ENCODE measurements around the gene EXOSC9.
"Not testable (repeated sequence)": the region's sequence is repeated elsewhere in the genome, so short reads cannot be mapped to it uniquely, and the experiment has no call there.

The EXOSC9 gene, protein sequence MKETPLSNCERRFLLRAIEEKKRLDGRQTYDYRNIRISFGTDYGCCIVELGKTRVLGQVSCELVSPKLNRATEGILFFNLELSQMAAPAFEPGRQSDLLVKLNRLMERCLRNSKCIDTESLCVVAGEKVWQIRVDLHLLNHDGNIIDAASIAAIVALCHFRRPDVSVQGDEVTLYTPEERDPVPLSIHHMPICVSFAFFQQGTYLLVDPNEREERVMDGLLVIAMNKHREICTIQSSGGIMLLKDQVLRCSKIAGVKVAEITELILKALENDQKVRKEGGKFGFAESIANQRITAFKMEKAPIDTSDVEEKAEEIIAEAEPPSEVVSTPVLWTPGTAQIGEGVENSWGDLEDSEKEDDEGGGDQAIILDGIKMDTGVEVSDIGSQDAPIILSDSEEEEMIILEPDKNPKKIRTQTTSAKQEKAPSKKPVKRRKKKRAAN

DNA sequence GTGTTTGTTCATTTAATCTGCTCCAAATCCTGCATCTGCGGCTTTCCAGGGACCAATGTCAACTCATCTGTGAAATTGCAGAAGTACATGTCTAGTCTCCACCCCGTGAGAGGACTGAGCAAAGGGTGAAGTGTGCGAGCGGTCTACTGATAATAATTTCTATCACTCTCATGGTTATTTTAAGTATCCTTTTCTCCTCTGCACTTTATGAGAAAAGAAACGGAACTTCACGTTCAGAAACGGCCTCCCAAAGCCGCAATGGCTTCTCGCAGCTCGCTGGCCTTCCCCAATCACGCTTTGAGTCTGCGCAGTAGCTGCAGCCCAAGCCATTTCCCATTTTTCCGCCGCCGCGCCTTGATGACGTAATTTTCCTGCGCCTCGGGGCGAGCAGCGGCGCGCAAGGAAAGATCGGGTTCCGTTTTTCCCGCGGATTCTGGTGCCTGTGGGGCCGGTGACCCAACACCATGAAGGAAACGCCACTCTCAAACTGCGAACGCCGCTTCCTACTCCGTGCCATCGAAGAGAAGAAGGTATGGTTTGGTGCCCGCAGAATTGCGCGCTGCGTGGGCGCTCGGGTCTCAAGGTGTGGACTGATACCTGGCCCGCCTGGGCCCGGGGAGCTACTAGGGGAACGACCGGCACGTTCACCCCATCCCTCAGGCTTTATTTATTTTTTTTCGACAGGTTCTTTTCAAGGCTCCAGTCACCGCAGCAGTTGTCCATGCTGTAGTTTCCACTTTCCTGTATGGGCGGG, at the start of gene EXOSC9:
EXOSC9 (plus strand) TSS at position 363 of the 754 bp plus-strand sequence; CDS start at position 465, 102 bp downstream.
- peak; percentile 79 to 91 for DNase-seq

GRCh38 chr4:121752142-121752541, 49.0 kb upstream of the EXOSC9 start:
- DNase-seq, result not testable (repeated sequence)

- no peak for DNase-seq
Observed at GRCh38 chr4:121758925-121759568, 42.1 kb upstream of the EXOSC9 start.

DNA sequence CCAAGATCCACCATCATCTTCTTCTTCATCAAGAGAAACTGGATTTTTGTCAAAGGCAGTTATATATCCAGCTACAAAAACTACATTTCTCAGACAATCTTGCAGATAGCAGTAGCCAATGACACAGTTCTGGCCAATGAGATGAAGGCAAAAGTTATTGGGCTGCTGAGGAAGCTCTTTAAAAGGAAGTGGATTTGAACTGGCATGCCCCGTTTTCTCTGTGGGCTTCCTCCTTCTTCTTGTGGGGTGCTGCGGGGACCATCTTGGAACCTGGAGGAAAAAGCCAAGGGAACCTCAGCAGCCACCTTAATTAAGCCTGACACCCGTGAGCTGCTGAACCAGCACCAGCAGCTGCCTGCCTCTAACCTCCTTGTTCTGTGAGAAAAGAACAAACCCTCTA, 40.9 kb upstream of the EXOSC9 start:
- no peak for DNase-seq

- no peak for DNase-seq
Observed at GRCh38 chr4:121764303-121764701, 36.8 kb upstream of the EXOSC9 start.

DNA sequence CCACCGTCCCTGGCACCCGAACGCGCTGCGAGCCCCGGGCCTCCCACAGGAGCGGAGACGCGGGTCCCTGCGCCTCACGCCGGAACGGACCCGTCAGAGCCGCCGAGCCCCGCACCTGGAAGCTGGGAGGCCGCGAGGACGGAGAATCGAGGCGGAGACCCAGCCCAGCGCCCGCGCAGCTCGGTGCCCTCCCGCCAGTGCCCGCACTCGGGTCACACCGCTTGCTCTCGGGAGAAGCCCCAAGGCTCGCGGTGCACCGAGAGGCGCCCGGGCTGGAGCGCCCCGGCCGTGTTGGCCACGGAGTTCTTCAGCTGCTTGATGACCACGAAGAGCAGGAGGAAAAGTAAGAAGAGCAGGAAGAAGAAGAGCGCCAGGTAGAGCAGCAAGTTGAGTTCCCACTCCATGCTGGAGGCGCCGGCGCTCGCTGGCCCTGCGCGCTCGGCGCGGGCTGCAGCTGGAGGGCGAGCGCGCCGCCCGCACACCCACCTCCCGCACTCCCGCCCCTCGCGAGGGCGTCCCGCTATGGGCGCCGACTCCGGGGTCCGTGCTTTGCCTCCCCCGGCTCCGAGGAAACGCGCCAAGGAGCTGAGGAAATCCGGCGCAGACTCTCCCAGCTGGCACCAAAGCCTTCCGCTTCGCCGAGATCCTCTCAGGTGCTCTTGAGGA, 36.3 kb upstream of the EXOSC9 start, which contains the start of gene SMIM43:
SMIM43 (minus strand) TSS at position 463 of the 666 bp plus-strand sequence; CDS start at position 404, 59 bp downstream.
- DNase-seq, result no peak

- DNase-seq, result no peak
Observed at GRCh38 chr4:121765368-121765705, 35.8 kb upstream of the EXOSC9 start.

DNA sequence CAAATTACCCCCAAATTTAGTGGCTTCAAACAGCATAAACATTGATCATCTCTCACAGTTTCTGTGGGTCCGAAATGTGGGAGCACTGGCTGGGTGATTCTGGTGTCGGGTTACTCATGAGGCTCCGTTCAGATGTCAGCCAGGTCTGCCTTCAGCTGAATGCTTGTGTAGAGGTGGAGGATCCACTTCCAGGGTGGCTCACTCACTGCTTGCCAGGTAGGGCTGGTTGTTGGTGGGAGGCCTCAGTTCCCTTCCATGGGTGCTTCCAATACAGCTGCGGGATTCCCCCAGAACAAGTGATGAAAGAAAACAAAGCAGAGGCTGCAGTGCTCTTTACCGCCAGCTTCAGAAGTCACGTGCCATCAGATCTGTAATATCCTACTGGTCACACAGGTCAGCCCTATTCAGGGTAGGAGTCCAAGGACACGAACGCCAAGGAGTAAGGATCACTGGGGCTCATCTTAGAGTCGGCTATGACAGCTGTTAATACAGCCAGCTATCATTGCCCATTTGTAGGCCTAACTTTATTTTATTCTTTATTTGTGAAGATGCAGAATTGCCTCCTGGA, 35.1 kb upstream of the EXOSC9 start:
- no peak for DNase-seq

GRCh38 chr4:121767166-121767565, 34.0 kb upstream of the EXOSC9 start:
- no peak for DNase-seq

- no peak for DNase-seq
Observed at GRCh38 chr4:121769341-121769740, 31.8 kb upstream of the EXOSC9 start.

DNA sequence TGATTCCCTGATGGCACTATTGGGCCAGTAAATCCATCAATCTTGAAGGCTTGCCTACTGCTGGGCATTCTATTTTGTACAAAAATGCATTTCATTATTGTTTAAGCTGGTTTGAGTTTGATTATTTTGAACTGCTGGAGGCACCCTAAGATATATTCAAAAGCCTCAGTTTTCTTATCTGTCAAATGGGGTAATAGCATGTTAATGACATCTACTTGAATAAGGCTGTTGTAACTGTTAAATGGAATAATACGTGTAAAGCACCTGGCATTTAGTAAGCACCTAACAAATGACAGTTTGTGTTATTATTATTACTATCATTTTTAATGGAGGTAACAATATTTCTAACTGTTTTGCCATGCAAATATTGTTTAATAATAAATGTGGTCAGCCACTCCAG, 29.3 kb upstream of the EXOSC9 start:
- DNase-seq, result no peak

- no peak for DNase-seq
Observed at GRCh38 chr4:121773883-121774282, 27.2 kb upstream of the EXOSC9 start.

- DNase-seq, result no peak
Observed at GRCh38 chr4:121776610-121777401, 24.3 kb upstream of the EXOSC9 start.

DNA sequence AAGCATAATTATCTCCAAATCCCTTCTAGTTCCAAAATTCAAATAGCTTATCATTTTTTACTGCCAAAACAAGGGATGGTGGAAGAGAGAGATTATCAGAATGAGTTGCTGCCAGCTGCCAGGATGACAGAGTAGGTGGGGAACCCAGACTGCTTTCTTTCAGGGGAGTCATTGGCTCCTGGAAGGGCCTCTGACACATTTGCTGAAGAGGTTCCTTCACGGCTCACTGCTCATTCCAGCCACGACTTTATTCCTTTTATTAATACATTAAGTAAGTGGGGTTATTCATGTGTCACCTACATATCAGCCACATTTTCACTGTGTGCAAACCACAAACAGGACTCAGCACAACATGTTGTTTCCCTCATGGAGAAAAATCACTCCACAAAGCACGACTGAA, 23.5 kb upstream of the EXOSC9 start:
- no peak for DNase-seq

- no peak for DNase-seq
Observed at GRCh38 chr4:121778991-121779628, 22.0 kb upstream of the EXOSC9 start.

DNA sequence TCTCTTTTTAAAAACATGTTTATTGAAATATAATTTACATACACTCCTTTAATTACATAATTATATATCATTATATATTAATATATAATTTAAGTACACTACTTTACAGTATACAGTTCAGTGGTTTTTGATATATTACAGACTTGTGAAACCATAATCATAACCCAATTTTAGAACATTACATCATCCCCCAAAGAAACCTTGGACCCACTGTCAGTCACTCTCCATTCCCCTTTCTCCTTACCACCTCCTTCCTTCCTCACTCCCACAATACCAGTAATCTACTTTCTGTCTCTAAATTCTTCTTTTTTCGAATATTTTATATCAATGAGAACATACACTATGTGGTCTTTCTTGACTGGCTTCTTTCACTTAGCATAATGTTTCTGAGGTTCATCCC, 17.9 kb upstream of the EXOSC9 start:
- DNase-seq, result no peak

DNA sequence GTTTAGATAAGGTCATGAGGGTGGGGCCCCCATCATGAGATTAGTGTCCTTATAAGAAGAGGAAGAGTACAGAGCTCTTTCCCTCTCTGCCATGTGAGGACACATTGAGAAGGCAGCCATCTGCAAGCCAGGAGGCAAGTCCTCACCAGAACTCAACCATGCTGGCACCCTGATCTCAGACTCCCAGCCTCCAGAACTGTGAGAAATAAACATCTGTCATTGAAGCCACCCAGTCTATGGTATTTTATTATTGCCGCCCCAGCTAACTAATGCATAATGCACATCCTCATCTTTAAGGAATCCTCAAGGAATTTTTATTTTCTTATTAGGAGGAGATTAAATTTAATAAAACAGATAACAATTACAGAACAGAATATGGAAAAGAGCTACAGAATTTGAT, 16.7 kb upstream of the EXOSC9 start:
- no peak for DNase-seq

DNA sequence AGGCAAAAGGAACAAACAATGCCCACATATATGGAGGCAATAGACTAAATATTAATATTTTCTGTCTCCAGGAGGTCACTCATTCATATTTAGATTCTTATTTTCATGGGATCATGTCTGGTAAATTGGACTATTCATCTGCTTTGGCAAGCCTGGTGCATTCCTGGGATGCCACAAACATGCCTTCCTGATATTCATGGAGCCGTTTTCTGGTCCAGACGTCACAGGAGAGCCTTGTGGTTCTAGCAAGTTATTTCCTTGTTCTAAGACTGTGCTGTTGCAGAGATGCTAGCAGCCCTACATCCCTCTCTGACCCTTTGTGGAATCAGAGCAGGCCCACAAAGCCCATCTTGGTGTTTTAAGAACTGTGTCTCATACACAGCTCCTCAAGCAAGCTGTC, 16.1 kb upstream of the EXOSC9 start:
- DNase-seq, result no peak

GRCh38 chr4:121785479-121785878, 15.6 kb upstream of the EXOSC9 start:
- no peak for DNase-seq

- DNase-seq, result no peak
Observed at GRCh38 chr4:121786221-121786620, 14.9 kb upstream of the EXOSC9 start.

DNA sequence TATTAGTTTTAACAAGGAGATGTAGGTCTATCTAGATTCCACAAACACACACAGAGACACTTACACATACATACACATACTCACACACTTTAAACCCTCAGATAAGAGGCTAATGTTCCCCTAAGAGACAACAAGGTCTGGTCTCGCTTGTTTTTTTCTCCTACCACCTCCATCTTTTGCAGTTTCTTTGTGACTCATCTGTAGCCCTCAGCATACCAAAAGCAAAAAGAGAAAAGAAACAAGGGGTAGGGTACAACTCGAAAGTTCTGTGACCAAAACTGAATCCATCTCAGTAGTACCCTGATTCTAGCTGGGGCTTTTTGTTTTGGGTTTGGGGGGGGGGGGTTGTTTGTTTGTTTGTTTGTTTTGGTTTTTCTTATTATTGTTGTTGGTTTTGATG, 12.2 kb upstream of the EXOSC9 start:
- DNase-seq, result no peak

All from hippocampal formation (tissue), 2 donors.